Spleen (tissue), 7 donors: Measurements from ENCODE around the gene TACC3.

ENCODE experiments used
- CTCF ChIP-seq, 11 experiments: fragments of 200-600 bp in 7 of 11; fragments of 450-650 bp in 4 of 11; sonication (generic) in 4 of 11; IDR thresholded peaks in 8 of 11; conservative IDR thresholded peaks in 3 of 11; 1 replicate in 7 of 11; 2 replicates in 4 of 11; pipeline versions ENCODE4 v1.4.0 to v1.8.0; 2016 to 2021; ENCODE audit warnings: antibody characterized with exemption in 11 of 11, inconsistent platforms in 4 of 11, mild to moderate bottlenecking in 1 of 11
- POLR2A ChIP-seq, 3 donors: fragments of 450-650 bp; IDR thresholded peaks; one replicate each; pipeline ENCODE4 v1.5.1; 2017; ENCODE audit warnings: antibody characterized with exemption in 3 of 3, mild to moderate bottlenecking in 1 of 3
- POLR2AphosphoS5 ChIP-seq, 3 donors: sonication (generic); formaldehyde crosslinking; IDR thresholded peaks; one replicate each; pipeline ENCODE4 v1.5.1; 2017; ENCODE audit warnings: antibody characterized with exemption in 3 of 3
- donor health status: DM: no; HTN: no; CAD: no; lungs with moderate emphysema.
- donor health status: DM: no; HTN: no; CAD: no.
- donor health status: DM: no; HTN: no; CAD: no.

GRCh38 chr4:1674682-1675081 is 46.6 kb upstream of the TACC3 start:
- TF ChIP-seq POLR2A (IDR thresholded peaks at IDR 0.05) (no peak), CTCF (IDR thresholded peaks at IDR 0.05 in 8 of 11, conservative IDR thresholded peaks at IDR 0.05 in 3 of 11) (no peak), POLR2AphosphoS5 (IDR thresholded peaks at IDR 0.05) (no peak)
